ENCODE measurements around the gene UFD1. TPM values are rescaled to one million over a fixed set of nuclear protein-coding genes. Genes with fewer than 3 reads are reported as not detected.

Gene UFD1
- total and polyA plus RNA-seq, 2 of the 4 experiments (the other 2 are of a cell fraction) = 149 to 152 TPM

- BruUV-seq (replicated peaks) = no TSS peak
- Histone ChIP-seq H2BK20ac (ENCODE audit: low read depth, low read length) (no peak overlapping the region), H3K9ac (ENCODE audit: low read depth, low read length) (peak overlapping the region; percentile 84), H2BK5ac (ENCODE audit: low read depth, low read length, poor library complexity, severe bottlenecking) (peak overlapping the region; percentile 58), H3K27ac (ENCODE audit: insufficient read depth, low read length) (peak overlapping the region; percentile 67), H4K91ac (ENCODE audit: insufficient read depth, low read depth, low read length) (peak overlapping the region; percentile 50; the same call in 1 of the 2 replicates), H3K4ac (ENCODE audit: low read depth, low read length) (peak overlapping the region; percentile 76), H2BK120ac (ENCODE audit: low read depth, low read length) (peak overlapping the region; percentile 25; the same call in 1 of the 2 replicates), H3K9me3 (ENCODE audit: control insufficient read depth, insufficient read depth, low read length) (no peaks in the 10 kb centered on the region), H2AK9ac (replicated peaks; ENCODE audit: low read depth, low read length, poor library complexity) (peak overlapping the region; percentile 56), H4K20me1 (ENCODE audit: insufficient read depth, low read length) (0 out of 2 replicates have a peak, but pooled peaks cover 5% of the 10 kb centered on the region), H3K14ac (replicated peaks; ENCODE audit: low read depth, low read length) (peak overlapping the region; percentile 83), H3K56ac (ENCODE audit: extremely low read depth, insufficient read depth, low read length) (peak overlapping the region; percentile 26; the same call in 1 of the 2 replicates), H3K4me2 (ENCODE audit: low read depth, low read length) (peak overlapping the region; percentile 98), H3K27me3 (ENCODE audit: control insufficient read depth, insufficient read depth, low read length) (no peaks in the 10 kb centered on the region), H3K23ac (ENCODE audit: low read depth, low read length) (peak overlapping the region; percentile 91), H2AFZ (replicated peaks; ENCODE audit: low read length, poor library complexity) (peak overlapping the region; percentile 96), H4K5ac (ENCODE audit: low read depth, low read length) (peak overlapping the region; percentile 58), H2BK15ac (ENCODE audit: low read depth, low read length) (no peak overlapping the region), H3K4me1 (ENCODE audit: control insufficient read depth, insufficient read depth, low read length) (peaks cover 9% of the 10 kb centered on the region), H4K8ac (ENCODE audit: low read depth in 2 of 2, low read length in 2 of 2) (peak overlapping the region; percentile 77 to 91), H3K36me3 (ENCODE audit: control insufficient read depth, insufficient read depth, low read length) (peaks cover 27% of the 10 kb centered on the region), H3K18ac (ENCODE audit: low read depth, low read length) (peak overlapping the region; percentile 16; the same call in 1 of the 2 replicates), H3K4me3 (ENCODE audit: insufficient read depth, low read depth, low read length) (peak overlapping the region; percentile 81), H2AK5ac (ENCODE audit: low read depth, low read length) (peak overlapping the region; percentile 55), H3K79me1 (ENCODE audit: low read depth in 1 of 2, low read length in 2 of 2) (peaks cover 23 to 35% of the 10 kb centered on the region in 2 experiments; a peak in 3 of 4 replicates), H3K9me1 (ENCODE audit: insufficient read depth, low read length) (peaks cover 10% of the 10 kb centered on the region)
- POLR2A ChIA-PET (ENCODE audit: unreplicated experiment) = no interaction called here
- CTCF ChIA-PET = no interaction called here
- ATAC-seq (ENCODE audit: low read depth) (peak; percentile 62), DNase-seq (peak; percentile 43)
- dilution Hi-C loops (cut with HindIII; ENCODE audit: low sequenced_read_pairs, unreplicated experiment) (no loop called here), intact Hi-C loops (cut with micrococcal nuclease) (no loop called here), in situ Hi-C loops (cut with MboI; ENCODE audit: low sequenced_read_pairs) (loop anchor here (10.0 kb wide), 1 partner anchor 63 kb away; no protein-coding TSS in a partner anchor)
- 10% methylated on average over 6 of the region's 14 CpGs; no CpG with 5 or more reads in 1 of the 2 experiments for WGBS, 2 experiments (ENCODE audit: extremely low coverage in 2 of 2, insufficient read length in 1 of 2)
- TF ChIP-seq MAZ (IDR thresholded peaks at IDR 0.05; ENCODE audit: borderline replicate concordance, low read depth, low read length) = no peak
- TF ChIP-seq ELK1 (IDR thresholded peaks at IDR 0.05; ENCODE audit: borderline replicate concordance, low read depth, low read length) = no peak
- TF ChIP-seq MAFK (IDR thresholded peaks at IDR 0.05; ENCODE audit: low read depth, low read length) = no peak
- TF ChIP-seq CHD1 (IDR thresholded peaks at IDR 0.05; ENCODE audit: low read depth, low read length) = no peak
- no peak for TF ChIP-seq CEBPB (IDR thresholded peaks at IDR 0.05; ENCODE audit: low read depth, low read length)
- no peak for TF ChIP-seq NFE2L2 (IDR thresholded peaks at IDR 0.05; ENCODE audit: low read depth, low read length)
- no peak for TF ChIP-seq RCOR1 (IDR thresholded peaks at IDR 0.05; ENCODE audit: insufficient replicate concordance, low read length)
- TF ChIP-seq USF2 (IDR thresholded peaks at IDR 0.05; ENCODE audit: low read depth, low read length) = no peak
- no peak for TF ChIP-seq SMC3 (IDR thresholded peaks at IDR 0.05; ENCODE audit: low read depth, low read length)
- TF ChIP-seq RFX5 (IDR thresholded peaks at IDR 0.05; ENCODE audit: low read depth, low read length) = no peak
- no peak for TF ChIP-seq CTCF (conservative IDR thresholded peaks at IDR 0.05; ENCODE audit: low read depth, low read length)
- no peak for TF ChIP-seq MXI1 (IDR thresholded peaks at IDR 0.05; ENCODE audit: borderline replicate concordance, low read depth, low read length)
- no peak for TF ChIP-seq BHLHE40 (IDR thresholded peaks at IDR 0.05; ENCODE audit: low read depth, low read length)
- no peak for TF ChIP-seq POLR2A (IDR thresholded peaks at IDR 0.05; ENCODE audit: low read depth, low read length)
- no peak for TF ChIP-seq FOS (IDR thresholded peaks at IDR 0.05; ENCODE audit: low read depth, low read length)
- no peak for TF ChIP-seq RAD21 (IDR thresholded peaks at IDR 0.05; ENCODE audit: low read length)
Observed at GRCh38 chr22:19448076-19448607, 30.9 kb downstream of the UFD1 start.
